Astrocyte (in vitro differentiated cells and primary cell): ENCODE measurements around the gene NAV2. TPM values are rescaled to one million over a fixed set of nuclear protein-coding genes. Genes with fewer than 3 reads are reported as not detected.

ENCODE experiments used
- DNase-seq: peaks from one replicate; pipeline ENCODE4 v3.0.0-alpha.2; 2010; ENCODE audit warnings: low read depth
- FAIRE-seq: peaks from 2 replicates; lab custom pipeline; 2011; peaks lifted over from hg19 to GRCh38; lab: Jason Lieb, UNC
- H2AFZ ChIP-seq: 2 replicates; pipeline ENCODE4 v1.6.0; 2012; ENCODE audit warnings: low read depth, low read length, inconsistent platforms
- H3K27ac ChIP-seq: 2 replicates; pipeline ENCODE4 v1.5.1; 2011; ENCODE audit warnings: low read depth, low read length, inconsistent platforms
- H3K27me3 ChIP-seq: 2 replicates; pipeline ENCODE4 v1.6.0; 2011; ENCODE audit warnings: low read length, inconsistent platforms; ENCODE audit not compliant: insufficient read depth
- H3K36me3 ChIP-seq: 2 replicates; pipeline ENCODE4 v1.5.1; 2011; ENCODE audit warnings: low read length, inconsistent platforms; ENCODE audit not compliant: insufficient read depth
- H3K4me1 ChIP-seq: 2 replicates; pipeline ENCODE4 v1.5.1; 2011; ENCODE audit warnings: low read length, inconsistent platforms; ENCODE audit not compliant: insufficient read depth
- H3K4me2 ChIP-seq: 2 replicates; pipeline ENCODE4 v1.6.0; 2012; ENCODE audit warnings: low read length, inconsistent platforms
- H3K4me3 ChIP-seq: 2 replicates; pipeline ENCODE4 v1.5.1; 2011; ENCODE audit warnings: low read depth, mild to moderate bottlenecking, low read length, inconsistent platforms; ENCODE audit not compliant: insufficient read depth
- H3K79me2 ChIP-seq: 2 replicates; pipeline ENCODE4 v1.6.0; 2012; ENCODE audit warnings: mild to moderate bottlenecking, low read length, inconsistent platforms; ENCODE audit not compliant: insufficient read depth
- H3K9ac ChIP-seq: 2 replicates; pipeline ENCODE4 v1.6.0; 2012; ENCODE audit warnings: mild to moderate bottlenecking, low read length, inconsistent platforms
- H3K9me3 ChIP-seq: 2 replicates; pipeline ENCODE4 v1.5.1; 2012; ENCODE audit warnings: low read depth, mild to moderate bottlenecking, low read length, inconsistent platforms; ENCODE audit not compliant: insufficient read depth
- H4K20me1 ChIP-seq: 2 replicates; pipeline ENCODE4 v1.6.0; 2012; ENCODE audit warnings: low read length, inconsistent platforms; ENCODE audit not compliant: insufficient read depth
- H3K27ac Mint-ChIP-seq: one replicate; pipeline ENCODE4 v1.8.0; 2021; ENCODE audit warnings: mild to moderate bottlenecking, mixed read lengths; ENCODE audit not compliant: unreplicated experiment
- H3K27me3 Mint-ChIP-seq: one replicate; pipeline ENCODE4 v1.8.0; 2021; ENCODE audit warnings: low read depth, mixed read lengths; ENCODE audit not compliant: unreplicated experiment
- H3K36me3 Mint-ChIP-seq: one replicate; pipeline ENCODE4 v1.8.0; 2021; ENCODE audit warnings: low read depth, mixed read lengths; ENCODE audit not compliant: unreplicated experiment
- H3K4me1 Mint-ChIP-seq: one replicate; pipeline ENCODE4 v1.8.0; 2021; ENCODE audit warnings: low read depth, mixed read lengths; ENCODE audit not compliant: unreplicated experiment
- H3K4me3 Mint-ChIP-seq: one replicate; pipeline ENCODE4 v1.8.0; 2021; ENCODE audit warnings: mild to moderate bottlenecking, moderate library complexity, mixed read lengths; ENCODE audit not compliant: unreplicated experiment
- H3K9me3 Mint-ChIP-seq: one replicate; pipeline ENCODE4 v1.8.0; 2021; ENCODE audit warnings: mild to moderate bottlenecking, mixed read lengths; ENCODE audit not compliant: unreplicated experiment
- CTCF ChIP-seq: IDR thresholded peaks from 2 replicates; pipeline ENCODE4 v1.5.1; 2011; ENCODE audit warnings: low read depth, mild to moderate bottlenecking, inconsistent platforms, low read length, moderate library complexity; ENCODE audit not compliant: insufficient read depth
- EZH2 ChIP-seq: IDR thresholded peaks from 2 replicates; pipeline ENCODE4 v1.6.1; 2012; ENCODE audit warnings: mild to moderate bottlenecking, low read length, inconsistent platforms; ENCODE audit not compliant: insufficient read depth
- total RNA-seq: library from RNA; stranded (reverse); gene quantifications from 2 replicates; pipeline ENCODE4 v1.2.1, GENCODE V29; 2021

NAV2 gene
- total RNA-seq, 1 donor from 2014 or later, result 20.6 TPM

DNA sequence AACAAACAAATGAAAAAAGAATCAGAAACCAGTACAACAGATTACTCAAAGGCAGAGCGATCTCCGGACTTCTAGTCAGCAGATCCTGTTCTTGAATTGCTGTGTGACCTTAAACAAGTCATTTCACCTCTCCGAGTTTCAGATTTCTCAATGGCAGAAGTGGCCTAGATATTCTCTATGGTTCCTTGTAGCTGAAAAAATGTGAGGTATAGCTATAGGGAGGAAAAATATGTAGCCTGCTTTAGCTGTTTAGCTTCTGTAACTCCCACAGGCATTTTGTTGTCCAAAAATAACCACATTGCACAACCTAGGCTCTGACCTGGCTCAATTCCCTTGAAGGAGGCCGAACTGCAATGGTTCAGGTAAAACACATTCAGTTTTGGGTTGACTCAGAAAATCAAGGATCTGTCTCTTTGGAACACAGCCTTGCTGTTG is 347.0 kb downstream of the NAV2 start:
- peaks cover 9% of the 10 kb centered on the region for H3K36me3 ChIP-seq
- H3K4me3 ChIP-seq, result no peak overlapping the region
- no peaks in the 10 kb centered on the region for H3K9me3 ChIP-seq
- peaks cover 7% of the 10 kb centered on the region for H3K4me1 ChIP-seq
- Mint-ChIP-seq H3K4me3 (no peak overlapping the region), H3K9me3 (no peaks in the 10 kb centered on the region), H3K36me3 (peaks cover 12% of the 10 kb centered on the region), H3K4me1 (peaks cover 29% of the 10 kb centered on the region), H3K27ac (peak overlapping the region; percentile 54), H3K27me3 (no peaks in the 10 kb centered on the region)
- TF ChIP-seq CTCF, result no peak
- no peak for TF ChIP-seq EZH2
- FAIRE-seq (no peak), DNase-seq (no peak)
- H3K27me3 ChIP-seq, result no peaks in the 10 kb centered on the region
- H3K79me2 ChIP-seq, result no peaks in the 10 kb centered on the region
- no peak overlapping the region for H3K27ac ChIP-seq
- no peaks in the 10 kb centered on the region for H4K20me1 ChIP-seq
- no peak overlapping the region for H2AFZ ChIP-seq
- no peak overlapping the region for H3K4me2 ChIP-seq
- no peak overlapping the region for H3K9ac ChIP-seq

DNA sequence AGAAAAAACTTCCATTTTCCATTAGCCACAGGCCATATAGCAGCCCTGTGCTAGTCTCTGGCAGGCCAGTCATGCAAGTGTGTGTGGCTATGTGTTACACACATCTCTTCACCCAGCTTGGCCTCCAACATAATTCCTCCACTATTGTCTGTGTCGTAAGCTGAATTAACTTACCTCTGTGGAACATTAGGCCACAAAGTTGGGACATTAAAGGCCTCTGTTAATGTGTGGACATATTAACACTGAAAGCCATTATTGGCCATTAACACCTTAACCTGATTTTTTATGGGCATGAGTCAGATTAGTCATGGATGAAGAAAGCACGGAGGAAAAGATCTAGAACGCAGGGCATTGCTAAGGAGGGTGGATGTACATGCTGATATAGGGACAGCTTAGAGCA is 347.5 kb downstream of the NAV2 start:
- no peaks in the 10 kb centered on the region for H3K27me3 ChIP-seq
- H3K4me3 ChIP-seq, result no peak overlapping the region
- Mint-ChIP-seq H3K27me3 (no peaks in the 10 kb centered on the region), H3K27ac (no peak overlapping the region), H3K9me3 (no peaks in the 10 kb centered on the region), H3K36me3 (peaks cover 8% of the 10 kb centered on the region), H3K4me3 (no peak overlapping the region), H3K4me1 (peaks cover 31% of the 10 kb centered on the region)
- FAIRE-seq (no peak), DNase-seq (no peak)
- H3K9ac ChIP-seq, result no peak overlapping the region
- H2AFZ ChIP-seq, result no peak overlapping the region
- H3K9me3 ChIP-seq, result no peaks in the 10 kb centered on the region
- no peak overlapping the region for H3K4me2 ChIP-seq
- H3K36me3 ChIP-seq, result peaks cover 9% of the 10 kb centered on the region
- H3K27ac ChIP-seq, result no peak overlapping the region
- TF ChIP-seq EZH2, result no peak
- TF ChIP-seq CTCF, result no peak
- H4K20me1 ChIP-seq, result no peaks in the 10 kb centered on the region
- H3K79me2 ChIP-seq, result no peaks in the 10 kb centered on the region
- peaks cover 7% of the 10 kb centered on the region for H3K4me1 ChIP-seq

DNA sequence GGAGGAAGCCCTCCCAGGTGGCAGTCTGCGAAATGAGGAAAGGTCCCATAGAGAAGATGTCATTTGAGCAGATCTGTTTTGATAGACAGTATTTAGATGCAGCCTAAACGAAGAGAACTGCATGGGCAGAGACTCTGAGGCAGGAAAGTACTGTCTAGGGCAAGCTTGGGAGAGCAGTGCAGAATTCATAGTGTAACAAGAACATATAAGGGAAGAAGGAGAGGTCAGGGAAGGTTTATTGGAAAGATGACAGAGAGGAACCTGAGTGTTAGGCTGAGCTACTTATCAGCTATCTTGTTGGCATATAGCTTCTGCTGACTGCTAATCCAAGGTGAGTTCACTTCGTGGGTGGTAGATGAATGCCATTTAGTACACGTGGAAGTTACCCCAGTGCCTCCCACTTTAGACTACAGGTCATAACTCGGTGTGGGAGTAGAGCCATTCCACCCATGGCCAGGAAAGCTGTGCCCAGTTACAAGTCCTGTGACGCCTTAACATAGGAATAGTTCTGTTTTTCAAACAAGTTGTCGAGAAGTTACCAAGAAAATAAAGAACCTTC is 348.1 kb downstream of the NAV2 start:
- H3K4me1 ChIP-seq, result peaks cover 7% of the 10 kb centered on the region
- no peaks in the 10 kb centered on the region for H3K79me2 ChIP-seq
- Mint-ChIP-seq H3K9me3 (no peaks in the 10 kb centered on the region), H3K27ac (no peak overlapping the region), H3K36me3 (peaks cover 2% of the 10 kb centered on the region), H3K27me3 (no peaks in the 10 kb centered on the region), H3K4me3 (no peak overlapping the region), H3K4me1 (peaks cover 28% of the 10 kb centered on the region)
- no peak overlapping the region for H3K4me2 ChIP-seq
- DNase-seq (no peak), FAIRE-seq (no peak)
- H3K36me3 ChIP-seq, result peaks cover 7% of the 10 kb centered on the region
- H3K27me3 ChIP-seq, result no peaks in the 10 kb centered on the region
- H2AFZ ChIP-seq, result no peak overlapping the region
- H3K4me3 ChIP-seq, result no peak overlapping the region
- H3K9ac ChIP-seq, result no peak overlapping the region
- TF ChIP-seq EZH2 (no peak), CTCF (no peak)
- no peaks in the 10 kb centered on the region for H4K20me1 ChIP-seq
- H3K27ac ChIP-seq, result no peak overlapping the region
- no peaks in the 10 kb centered on the region for H3K9me3 ChIP-seq
